WI38 (cell line): ENCODE results near the gene VTCN1.

Experiments used
- H3K4me3 ChIP-seq: 2 replicates; pipeline ENCODE4 v1.5.1; 2011; ENCODE audit warnings: low read depth, mild to moderate bottlenecking, control low read depth, low read length
- TF ChIP-seq, protein P1 (sequence below): IDR thresholded peaks from 2 replicates; pipeline ENCODE4 v1.5.1; 2012; ENCODE audit warnings: low read depth, mild to moderate bottlenecking, control low read depth, low read length

The VTCN1 gene

GRCh38 chr1:117117697-117118096, 93.0 kb downstream of the VTCN1 start:
- no peak overlapping the region for H3K4me3 ChIP-seq
- TF ChIP-seq, protein P1, sequence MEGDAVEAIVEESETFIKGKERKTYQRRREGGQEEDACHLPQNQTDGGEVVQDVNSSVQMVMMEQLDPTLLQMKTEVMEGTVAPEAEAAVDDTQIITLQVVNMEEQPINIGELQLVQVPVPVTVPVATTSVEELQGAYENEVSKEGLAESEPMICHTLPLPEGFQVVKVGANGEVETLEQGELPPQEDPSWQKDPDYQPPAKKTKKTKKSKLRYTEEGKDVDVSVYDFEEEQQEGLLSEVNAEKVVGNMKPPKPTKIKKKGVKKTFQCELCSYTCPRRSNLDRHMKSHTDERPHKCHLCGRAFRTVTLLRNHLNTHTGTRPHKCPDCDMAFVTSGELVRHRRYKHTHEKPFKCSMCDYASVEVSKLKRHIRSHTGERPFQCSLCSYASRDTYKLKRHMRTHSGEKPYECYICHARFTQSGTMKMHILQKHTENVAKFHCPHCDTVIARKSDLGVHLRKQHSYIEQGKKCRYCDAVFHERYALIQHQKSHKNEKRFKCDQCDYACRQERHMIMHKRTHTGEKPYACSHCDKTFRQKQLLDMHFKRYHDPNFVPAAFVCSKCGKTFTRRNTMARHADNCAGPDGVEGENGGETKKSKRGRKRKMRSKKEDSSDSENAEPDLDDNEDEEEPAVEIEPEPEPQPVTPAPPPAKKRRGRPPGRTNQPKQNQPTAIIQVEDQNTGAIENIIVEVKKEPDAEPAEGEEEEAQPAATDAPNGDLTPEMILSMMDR = no peak

DNA sequence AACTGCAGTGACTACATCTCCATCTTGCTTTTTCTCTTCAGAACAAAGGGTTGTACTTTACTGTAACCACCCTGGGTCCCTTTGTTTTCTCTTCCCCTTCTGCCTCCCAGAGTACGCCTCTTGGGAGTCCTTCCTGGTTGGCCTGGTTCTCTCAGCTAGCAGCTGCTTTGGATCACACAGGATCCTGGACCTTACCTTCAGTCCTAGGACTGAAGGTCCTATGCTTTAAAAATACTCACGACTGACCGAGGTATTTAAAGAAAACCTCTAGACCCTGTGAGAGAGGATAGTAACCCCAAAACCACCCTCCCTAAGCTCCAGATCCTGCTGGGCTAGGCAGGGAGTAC, 94.0 kb downstream of the VTCN1 start:
- TF ChIP-seq, protein P1 = no peak
- H3K4me3 ChIP-seq = no peak overlapping the region

GRCh38 chr1:117116090-117116783, 94.5 kb downstream of the VTCN1 start:
- TF ChIP-seq, protein P1 = no peak

DNA sequence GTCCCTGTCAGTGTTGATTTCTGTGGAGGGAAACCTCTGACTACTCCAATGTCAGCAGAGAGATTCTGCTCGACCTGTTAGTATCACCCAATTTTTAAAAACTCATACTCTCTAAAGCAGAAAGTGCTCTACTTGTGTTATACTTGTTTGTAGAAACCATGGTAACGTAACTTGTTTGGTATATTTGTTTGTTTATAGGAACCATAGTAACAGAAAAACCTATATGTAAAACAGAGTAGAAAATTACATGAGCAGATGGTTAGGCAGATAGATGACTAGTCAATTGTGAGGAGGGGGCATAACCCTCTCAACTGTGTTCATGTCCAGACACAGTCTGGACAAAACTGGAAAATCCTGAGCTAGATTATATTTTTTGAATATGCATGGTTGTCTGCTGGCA, 95.8 kb downstream of the VTCN1 start:
- no peak overlapping the region for H3K4me3 ChIP-seq
- TF ChIP-seq, protein P1 = no peak

More at GRCh38 chr1:117116090-117116783, 94.5 kb downstream of the VTCN1 start:
- H3K4me3 ChIP-seq = no peak overlapping the region

DNA sequence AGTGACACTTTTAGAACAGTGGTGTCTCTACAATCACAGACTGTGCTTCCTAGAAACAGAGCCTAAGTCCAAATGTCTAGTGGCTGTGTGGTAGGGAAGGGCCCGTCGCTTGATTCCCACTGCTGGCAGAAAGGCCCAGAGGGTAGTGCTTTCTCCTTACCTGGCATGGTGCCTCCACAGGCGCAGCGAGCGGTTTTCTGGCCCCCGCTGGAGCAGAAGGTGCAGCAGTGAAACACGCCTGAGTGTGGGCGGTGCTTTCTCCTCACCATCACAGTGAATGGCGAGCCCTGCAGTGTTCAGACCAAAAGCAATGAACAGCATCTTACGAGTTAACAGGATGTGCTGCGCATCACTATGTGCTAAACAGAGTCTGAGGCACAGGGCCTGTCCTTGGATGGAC, 97.5 kb downstream of the VTCN1 start:
- no peak overlapping the region for H3K4me3 ChIP-seq
- TF ChIP-seq, protein P1 = no peak

GRCh38 chr1:117112047-117112717, 98.5 kb downstream of the VTCN1 start:
- no peak overlapping the region for H3K4me3 ChIP-seq

DNA sequence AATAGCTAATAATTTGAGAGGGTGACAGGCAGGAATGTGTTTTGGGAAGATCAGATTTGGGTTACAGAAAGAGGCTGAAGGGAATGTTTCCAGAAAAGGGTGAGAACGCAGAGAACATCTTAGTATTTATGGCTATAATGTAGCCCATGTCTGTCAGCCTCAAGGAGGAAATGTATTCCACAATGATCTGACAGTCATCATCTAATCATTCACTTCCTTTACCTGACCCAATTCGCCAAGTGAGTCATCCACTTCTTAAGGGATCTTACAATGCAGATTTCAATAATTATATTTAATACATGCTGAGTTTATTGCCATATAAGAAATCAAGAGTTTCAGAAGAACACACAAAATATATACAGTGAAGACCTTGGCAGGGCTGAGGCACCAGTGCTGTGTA, 100.0 kb downstream of the VTCN1 start:
- no peak overlapping the region for H3K4me3 ChIP-seq
- TF ChIP-seq, protein P1 = no peak

More at GRCh38 chr1:117112047-117112717, 98.5 kb downstream of the VTCN1 start:
- TF ChIP-seq, protein P1 = no peak
